A549 (cell line): ENCODE measurements around the gene SH3TC2.

Experiments
- CTCF ChIP-seq: fragments of >200 bp; sonication (Bioruptor Twin); formaldehyde crosslinking; IDR thresholded peaks from 3 replicates; pipeline ENCODE4 v1.5.1; 2016
- EP300 ChIP-seq, 2 experiments: fragments of >200 bp; sonication (Bioruptor Twin); formaldehyde crosslinking; IDR thresholded peaks; 2 replicates in 1 of 2; 3 replicates in 1 of 2; pipeline ENCODE4 v1.6.1; 2016 to 2017
- POLR2A ChIP-seq: IDR thresholded peaks from 2 replicates; pipeline ENCODE4 v1.6.1; 2012; ENCODE audit warnings: mild to moderate bottlenecking, low read length
- USF2 ChIP-seq: fragments of 450-650 bp; IDR thresholded peaks from 2 replicates; pipeline ENCODE4 v1.6.1; 2014; ENCODE audit warnings: antibody characterized with exemption

- TF ChIP-seq POLR2A, result no peak
- TF ChIP-seq USF2, result no peak
- TF ChIP-seq CTCF, result no peak
- TF ChIP-seq EP300 (IDR thresholded peaks at IDR 0.05), result no peak
Measured at GRCh38 chr5:148991566-148991965, 71.3 kb downstream of the SH3TC2 start.
